GM19395 (cell line): Measurements from ENCODE around the gene PLD5.
"Not testable (repeated sequence)": the region's sequence is repeated elsewhere in the genome, so short reads cannot be mapped to it uniquely, and the experiment has no call there.

Experiments used
- ATAC-seq: cut with Tn5 transposase; IDR thresholded peaks from one replicate; pipeline ENCODE4 v1.9.1; 2021; ENCODE audit warnings: mild to moderate bottlenecking, moderate library complexity; ENCODE audit not compliant: unreplicated experiment

The PLD5 gene

GRCh38 chr1:242506724-242507123, 17.8 kb downstream of the PLD5 start:
- ATAC-seq = no peak

- no peak for ATAC-seq
Measured at GRCh38 chr1:242489545-242489944, 35.0 kb downstream of the PLD5 start.

GRCh38 chr1:242477944-242478343, 46.6 kb downstream of the PLD5 start:
- no peak for ATAC-seq

GRCh38 chr1:242470774-242471173, 53.7 kb downstream of the PLD5 start:
- no peak for ATAC-seq

- ATAC-seq = no peak
Measured at GRCh38 chr1:242468784-242469183, 55.7 kb downstream of the PLD5 start.

GRCh38 chr1:242467556-242468145, 56.8 kb downstream of the PLD5 start:
- peak; percentile 82 for ATAC-seq

- ATAC-seq = no peak
Measured at GRCh38 chr1:242462867-242463266, 61.6 kb downstream of the PLD5 start.

- not testable (repeated sequence) for ATAC-seq
Measured at GRCh38 chr1:242459740-242460139, 64.8 kb downstream of the PLD5 start.

GRCh38 chr1:242456726-242457269, 67.7 kb downstream of the PLD5 start:
- ATAC-seq = no peak

- ATAC-seq = no peak
Measured at GRCh38 chr1:242455052-242455361, 69.5 kb downstream of the PLD5 start.

GRCh38 chr1:242454262-242455051, 70.0 kb downstream of the PLD5 start:
- peak; percentile 79 for ATAC-seq

- no peak for ATAC-seq
Measured at GRCh38 chr1:242452573-242452972, 71.9 kb downstream of the PLD5 start.

- ATAC-seq = no peak
Measured at GRCh38 chr1:242449661-242450060, 74.8 kb downstream of the PLD5 start.

GRCh38 chr1:242448910-242449645, 75.4 kb downstream of the PLD5 start:
- no peak for ATAC-seq

- ATAC-seq = no peak
Measured at GRCh38 chr1:242447689-242448088, 76.8 kb downstream of the PLD5 start.

GRCh38 chr1:242440757-242441156, 83.7 kb downstream of the PLD5 start:
- no peak for ATAC-seq

GRCh38 chr1:242435200-242435599, 89.3 kb downstream of the PLD5 start:
- ATAC-seq = no peak

GRCh38 chr1:242432491-242433095, 91.9 kb downstream of the PLD5 start:
- no peak for ATAC-seq

- ATAC-seq = no peak
Measured at GRCh38 chr1:242431786-242432185, 92.7 kb downstream of the PLD5 start.

- ATAC-seq = no peak
Measured at GRCh38 chr1:242430956-242431355, 93.5 kb downstream of the PLD5 start.
